ELR (cell line): ENCODE measurements around the gene SIX3.
A peak's percentile ranks its signal among the peaks of the same experiment; 100 is the strongest.

ENCODE experiments used
- DNase-seq: peaks from one replicate; pipeline ENCODE4 v3.0.0-alpha.2; 2015; ENCODE audit warnings: low read depth

The SIX3 gene

DNA sequence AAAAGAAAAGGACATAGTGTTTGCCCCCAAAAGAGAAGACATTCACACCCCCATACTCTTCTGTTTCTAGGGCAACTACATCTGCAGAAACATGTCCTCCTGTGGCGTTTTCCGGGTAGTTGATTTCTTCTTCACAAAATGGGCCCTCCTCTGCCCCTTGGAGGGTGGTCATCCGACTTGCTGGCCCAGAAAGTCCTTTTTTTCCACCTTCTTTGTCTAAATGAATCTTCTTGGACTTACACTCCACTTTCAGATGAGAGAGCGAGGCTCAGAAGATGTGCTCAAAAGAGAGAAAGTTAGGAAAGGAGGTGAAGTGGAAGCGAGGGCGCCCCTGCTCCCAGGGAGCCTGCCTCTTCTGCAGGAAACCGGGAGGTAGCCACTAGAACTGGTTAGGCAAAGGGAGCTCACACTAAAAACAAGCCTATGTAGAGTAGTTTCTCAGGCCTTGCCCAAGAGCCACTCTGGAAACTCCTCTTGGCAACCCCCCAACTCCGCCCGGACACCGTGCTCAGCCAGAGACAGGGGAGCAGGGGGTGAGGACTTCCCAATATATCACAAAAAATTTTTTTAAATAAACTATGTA lies 10.2 kb upstream of the SIX3 start:
- no peak for DNase-seq

DNA sequence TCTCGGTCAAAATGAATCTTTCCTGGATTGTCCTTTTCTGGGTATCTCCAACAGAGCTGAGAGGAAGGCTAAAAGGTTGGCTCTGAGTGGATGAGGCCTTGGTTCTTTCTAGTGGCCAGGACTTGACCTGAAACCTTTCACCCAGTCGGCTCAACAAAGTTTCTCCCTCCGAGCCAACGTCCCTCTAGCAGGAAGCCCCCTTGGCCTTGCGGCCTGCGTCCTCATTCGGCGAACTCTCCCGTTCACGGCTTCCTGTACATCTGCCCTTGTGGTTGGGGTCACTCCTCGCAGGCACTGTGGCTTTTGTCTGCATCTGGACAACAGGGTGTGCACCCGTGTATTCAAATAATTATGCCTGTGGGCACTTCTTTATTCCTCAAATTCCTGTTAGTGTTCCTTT lies 9.4 kb upstream of the SIX3 start:
- no peak for DNase-seq

DNA sequence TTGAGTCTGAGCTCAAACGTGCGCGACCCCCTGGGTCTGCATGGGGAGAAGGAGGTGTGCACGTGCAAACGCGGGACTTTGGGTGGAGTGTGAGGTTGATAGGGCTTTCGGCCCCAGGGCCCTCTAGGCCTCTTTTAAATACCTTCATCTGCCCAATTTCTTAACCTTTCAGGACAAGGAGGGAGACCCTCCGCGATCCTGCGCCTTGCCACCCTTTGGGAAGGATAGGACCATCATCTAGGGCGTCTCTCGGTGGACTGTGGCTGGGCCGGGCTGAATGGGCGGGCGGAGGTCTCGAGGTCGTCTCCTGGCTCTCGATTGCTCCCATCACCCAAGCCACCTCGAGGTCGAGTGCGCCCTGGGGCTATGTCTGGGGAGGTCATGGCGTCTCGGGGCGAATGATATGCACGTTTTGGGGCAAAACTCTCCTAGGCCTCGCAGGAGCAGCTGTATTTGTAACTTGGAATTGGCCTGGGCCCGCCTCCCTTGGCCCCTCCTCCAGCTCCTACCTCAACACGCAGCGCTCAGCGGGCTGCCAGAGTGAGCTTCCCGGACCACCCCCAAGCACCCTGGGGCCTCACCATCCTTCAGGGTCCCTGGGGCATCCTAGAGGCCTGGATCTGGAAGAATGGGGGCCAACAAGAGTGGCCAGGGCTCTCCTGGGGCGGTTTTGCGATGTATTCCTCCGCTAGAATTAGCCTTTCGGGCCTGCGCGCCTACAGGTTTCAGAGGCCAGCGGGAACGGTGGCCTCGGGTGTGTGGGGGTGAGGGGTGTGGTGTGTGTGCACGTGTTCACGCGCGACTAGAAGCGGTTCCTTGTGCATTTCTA lies 8.7 kb upstream of the SIX3 start:
- DNase-seq: no peak

DNA sequence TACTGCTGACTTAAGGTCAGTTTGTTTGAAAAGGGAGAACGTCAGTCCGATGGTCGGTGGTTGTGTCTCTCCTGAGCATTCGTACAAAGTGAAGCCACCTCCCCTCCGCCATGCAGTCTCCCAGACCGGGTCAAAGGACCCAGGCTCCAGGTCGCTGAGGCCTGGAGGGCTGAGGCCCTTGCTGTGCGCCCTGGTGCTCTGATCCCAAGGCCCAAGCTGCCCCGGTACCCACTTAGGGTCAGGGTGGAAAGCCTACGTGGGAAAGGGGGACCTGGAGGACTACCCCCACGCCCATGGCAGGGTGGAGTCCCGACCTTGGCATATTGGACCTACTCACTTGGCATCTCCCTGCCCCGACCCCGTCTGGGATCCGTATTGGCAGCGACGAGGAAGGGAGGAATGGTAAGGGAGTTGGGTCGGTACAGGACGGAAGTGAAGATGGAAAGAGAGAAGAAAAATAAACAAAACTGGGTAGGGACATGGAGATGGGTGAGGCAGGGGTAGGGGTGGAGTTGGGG lies 8.0 kb upstream of the SIX3 start:
- no peak for DNase-seq

DNA sequence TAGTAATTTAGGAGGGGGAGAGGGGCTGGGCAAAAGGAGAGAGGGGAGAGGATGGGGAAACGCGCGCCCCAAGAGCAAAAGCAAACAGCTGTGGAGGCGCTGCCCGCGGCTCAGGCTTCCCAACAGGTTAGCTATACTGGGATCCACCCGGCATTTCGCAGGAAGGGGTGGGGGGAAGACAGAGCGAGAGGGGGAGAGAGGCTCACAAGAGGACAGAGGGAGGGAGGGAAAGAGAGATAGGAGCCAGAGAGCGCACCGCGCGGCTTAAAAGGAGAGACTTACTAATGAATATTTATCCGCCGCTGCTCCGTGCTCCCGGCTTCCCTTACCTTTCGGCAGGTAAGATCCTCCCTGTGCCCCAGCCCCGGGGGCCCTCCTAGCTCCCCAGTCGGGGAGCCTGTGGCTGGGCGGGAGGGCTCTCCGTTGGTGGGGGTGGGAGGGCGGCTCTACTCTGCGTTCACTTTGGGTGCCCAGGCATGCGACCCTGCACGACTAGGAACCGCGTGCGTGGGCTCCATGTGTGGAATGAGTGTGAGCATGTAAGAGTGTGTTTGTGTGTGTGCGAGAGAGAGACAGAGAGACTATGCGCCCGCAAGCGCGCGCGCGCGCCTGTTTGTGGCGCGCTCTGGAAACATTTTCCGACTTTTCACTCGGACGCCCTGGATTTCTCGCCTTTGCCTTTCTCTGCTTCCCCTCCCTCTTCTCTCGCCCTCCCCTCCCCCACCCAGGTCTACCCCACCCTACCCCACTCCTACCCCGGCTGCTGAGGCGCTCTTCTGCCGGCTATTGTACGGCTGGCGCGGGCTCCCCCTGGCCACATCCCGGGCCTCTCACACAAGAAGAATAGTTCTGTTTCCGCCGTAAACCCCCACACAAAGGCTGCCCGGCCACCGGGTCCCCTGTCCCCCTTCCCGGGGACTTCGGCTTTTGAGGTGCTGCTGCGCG lies 7.2 kb upstream of the SIX3 start:
- DNase-seq: no peak

DNA sequence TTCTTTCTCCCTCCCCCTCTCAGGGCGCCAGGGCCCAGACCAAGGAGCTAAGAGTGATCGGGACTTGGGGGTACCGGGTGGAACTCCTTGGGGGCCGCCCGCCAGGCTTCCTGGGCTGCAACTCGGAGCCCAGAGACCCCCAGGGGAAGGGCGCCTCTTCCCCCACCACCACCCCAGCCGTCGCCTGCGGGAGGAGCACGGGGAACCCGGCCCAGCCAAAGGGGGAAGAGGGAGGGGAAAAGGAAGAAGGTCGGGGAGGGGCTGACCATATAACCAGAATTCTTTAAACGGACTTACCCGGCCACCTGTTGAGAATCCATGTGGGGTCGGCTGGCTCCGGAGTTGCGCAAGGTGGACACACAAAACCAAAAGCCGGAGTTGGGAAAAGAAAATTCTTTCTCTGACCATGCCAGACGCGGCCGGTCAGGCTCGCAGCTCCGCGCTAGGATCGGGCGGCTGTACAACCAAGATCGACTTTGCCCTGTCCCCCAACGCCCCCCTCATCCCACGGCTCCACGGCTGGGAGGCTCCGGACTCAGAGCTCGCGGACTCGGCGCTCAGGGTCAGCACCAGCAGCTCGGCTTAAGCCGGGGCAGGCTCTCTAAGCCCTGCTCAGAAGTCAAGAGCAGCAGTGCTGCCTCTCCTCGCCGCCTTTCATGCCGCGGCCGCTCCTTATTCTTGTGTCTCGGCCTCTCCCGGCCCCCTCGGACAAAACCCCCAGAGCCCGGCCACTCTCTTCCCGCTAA lies 6.3 kb upstream of the SIX3 start:
- DNase-seq: no peak

DNA sequence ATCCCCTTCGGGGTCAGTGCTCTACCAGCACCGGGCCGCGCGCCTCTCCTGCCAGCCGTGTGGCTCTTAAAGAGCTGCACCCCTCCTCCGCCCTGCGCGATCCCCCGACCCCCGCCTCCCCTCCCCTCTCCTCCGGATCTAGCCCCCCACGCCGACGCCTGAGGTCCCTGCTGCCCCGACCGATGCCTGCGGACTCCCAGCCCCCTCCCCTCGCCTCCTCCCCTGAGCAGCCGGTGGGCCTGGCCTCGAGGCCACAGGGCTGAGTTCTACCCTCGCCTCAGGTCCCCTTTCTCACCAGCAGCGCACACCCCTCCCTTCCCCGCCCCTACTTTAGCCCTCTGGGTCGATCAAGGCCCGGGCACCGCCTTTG lies 5.8 kb upstream of the SIX3 start:
- no peak for DNase-seq

DNA sequence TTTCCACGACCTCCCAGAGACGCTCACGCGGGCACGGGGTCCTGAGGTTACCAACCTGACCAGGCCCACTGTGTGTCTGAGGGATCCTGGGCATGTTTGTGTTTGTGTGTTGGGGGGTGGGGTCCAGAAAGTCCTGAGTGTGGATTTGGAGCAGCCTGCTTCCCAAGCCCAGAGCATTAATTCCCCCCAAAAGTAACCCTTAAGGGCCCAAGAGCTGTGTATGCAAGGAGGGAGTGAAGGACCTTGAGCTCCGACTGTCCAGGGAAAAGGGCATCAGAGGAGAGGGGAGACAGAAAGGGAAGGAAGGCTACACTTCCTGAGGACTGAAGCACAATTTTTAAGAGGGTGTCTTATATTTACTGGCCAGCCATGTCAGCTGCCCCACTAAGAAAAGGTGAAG lies 5.2 kb upstream of the SIX3 start:
- no peak for DNase-seq

DNA sequence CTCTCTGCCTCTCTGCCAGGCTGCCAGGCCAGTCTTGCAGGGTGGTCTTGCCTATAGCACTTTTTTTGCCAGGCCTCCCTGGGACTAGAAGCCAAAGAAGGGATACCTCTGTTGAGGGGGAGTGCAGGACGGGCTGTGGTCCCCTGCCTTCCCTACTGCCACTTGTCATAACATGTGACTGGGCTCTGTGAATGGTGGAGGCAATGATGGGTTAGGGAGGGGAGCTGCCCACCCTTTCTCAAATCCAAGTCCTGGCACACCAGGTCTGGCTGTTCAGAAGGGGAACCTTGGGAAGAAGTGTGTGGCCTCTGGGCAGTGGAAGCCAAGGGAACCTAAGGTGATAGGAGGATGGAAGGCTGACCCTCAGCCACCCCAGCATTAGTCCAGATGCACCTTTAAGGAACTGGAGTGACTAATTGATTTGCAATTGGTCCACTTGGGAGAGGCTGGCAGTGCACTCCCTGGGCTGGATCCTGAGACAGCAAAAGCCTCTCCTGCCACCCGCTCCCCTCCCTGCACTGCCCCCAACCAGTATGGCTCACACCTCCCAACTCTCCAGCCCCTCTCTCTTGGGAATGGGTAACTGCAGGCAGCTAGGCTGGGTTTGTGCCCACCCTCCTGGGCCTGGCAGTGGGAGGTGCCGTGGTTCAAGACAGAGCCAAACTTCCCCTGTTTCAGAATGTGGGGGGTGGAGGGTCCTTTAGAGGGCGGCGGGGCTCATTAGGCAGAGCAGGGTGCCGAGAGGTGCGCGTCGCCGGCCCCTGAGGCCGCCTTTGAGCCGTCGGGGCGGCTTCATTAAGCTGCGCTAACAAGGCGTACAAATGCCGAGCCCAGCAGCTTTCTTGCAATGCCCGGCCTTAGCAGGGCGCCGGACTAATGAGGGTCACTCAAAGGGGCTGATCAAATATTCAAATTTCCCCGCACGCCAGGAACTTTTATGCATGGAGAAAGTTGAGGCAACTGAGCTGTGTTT lies 4.5 kb upstream of the SIX3 start:
- no peak for DNase-seq

DNA sequence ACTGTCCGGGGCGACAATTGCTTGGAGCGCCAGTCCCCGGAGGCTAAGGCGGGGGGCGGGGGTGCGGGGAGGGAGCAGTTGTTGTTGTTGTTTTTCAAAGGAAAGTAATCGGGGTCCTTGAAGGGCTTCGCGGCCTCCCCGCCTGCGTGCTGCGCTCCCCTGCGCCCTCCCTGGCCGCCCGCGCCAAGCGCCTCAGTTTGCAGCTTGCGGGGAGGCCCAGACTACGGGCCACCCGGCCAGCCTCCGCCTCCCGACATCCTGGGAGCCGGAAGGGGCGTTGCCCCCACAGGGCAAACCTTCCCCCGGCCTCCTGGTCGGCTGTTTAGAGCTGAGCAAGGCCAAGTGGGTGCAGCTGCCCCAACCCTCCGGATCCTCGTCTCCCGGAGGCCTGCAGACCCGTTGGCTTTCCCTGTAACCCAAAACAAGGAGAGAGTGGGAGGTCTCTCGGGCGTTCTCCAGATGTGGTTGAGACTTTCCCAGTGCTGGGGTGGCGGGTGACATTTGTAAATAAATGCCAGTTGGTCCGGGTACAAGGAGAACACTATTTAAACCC lies 3.7 kb upstream of the SIX3 start:
- DNase-seq: peak; percentile 37

DNA sequence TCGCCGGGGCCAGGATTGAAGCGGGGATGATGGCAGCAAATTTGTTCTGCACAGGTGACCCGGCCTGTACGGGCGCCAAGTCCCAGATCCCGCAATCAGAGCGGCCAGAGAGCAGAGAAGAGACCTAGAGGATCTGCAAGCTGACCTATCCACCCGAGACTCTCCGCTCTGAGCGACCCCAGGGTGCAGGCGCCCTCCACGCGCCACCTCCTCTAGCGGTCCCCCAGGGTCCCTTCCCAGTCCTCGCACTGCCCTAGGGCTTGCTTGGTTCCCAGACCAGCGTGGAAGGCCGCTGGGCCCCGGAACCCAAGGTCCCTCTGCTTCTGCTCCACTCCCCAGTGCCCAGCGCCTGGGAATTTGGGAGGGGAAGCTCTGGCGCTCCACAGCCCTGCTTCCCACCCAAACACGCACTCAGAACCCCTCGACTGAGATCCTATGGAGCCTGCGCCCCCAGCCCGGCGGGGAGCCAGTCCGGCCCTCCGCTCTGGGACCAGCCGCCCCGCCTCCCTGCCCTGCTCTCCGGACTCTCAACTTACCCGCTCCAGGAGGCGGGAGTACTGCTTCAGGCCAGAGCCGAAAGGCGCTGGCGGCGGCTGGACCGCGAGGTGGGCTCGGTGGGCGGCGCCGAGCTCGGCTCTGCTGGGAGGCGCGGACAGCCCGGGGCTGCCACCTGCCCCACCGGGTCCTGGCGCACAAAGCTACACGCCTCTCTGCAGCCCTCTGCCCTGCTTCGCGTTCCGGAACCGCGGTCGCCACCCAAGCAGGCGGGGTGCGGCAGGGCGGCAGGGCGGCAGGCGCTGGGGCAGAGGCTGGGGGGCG lies 3.0 kb upstream of the SIX3 start:
- DNase-seq: no peak

DNA sequence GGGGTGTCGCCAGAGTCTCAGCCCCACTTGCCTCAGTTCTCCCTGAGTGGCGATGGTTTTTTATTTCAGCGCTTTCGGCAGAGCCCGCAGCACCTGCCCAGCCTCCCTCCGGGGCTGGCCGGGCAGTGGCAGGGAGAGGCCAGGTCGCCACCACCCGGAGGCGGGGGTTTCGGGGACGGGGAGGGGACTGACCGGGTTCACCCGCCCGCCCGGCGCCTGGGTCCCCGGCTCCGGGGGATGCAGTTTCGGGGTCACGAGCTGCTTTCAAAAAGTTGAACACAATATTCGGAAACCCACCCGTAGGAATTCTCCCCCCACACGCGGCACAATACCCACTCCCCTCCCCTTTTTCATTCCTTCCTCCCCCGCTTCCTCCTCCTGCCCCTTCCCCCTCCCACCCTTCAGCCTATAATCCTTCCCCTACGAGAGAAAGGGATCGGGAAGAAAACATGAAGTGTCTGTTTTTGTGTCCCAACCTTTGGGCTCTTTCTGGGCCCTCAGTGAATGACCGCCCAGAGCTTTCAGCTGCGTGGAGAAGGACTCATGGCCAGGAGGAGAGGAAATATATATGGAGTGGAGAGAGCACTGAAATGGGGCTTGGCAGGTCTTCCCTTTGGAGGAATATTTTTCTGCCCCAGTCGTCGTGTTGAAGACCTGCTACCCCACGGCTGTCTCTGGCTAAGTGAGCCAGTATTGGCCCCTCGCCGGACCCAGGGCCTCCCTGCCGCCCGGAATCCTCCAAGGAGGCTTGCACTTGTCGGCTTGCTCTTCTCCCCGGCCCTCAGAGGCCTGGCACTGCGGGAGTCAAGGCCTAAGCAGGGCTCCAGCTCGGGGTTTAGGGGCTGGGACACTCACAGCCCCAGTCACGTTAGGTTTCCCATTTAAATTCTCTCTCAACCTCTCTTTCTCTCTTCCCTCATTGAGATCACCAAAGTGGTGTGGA lies 2.1 kb upstream of the SIX3 start:
- DNase-seq: no peak

DNA sequence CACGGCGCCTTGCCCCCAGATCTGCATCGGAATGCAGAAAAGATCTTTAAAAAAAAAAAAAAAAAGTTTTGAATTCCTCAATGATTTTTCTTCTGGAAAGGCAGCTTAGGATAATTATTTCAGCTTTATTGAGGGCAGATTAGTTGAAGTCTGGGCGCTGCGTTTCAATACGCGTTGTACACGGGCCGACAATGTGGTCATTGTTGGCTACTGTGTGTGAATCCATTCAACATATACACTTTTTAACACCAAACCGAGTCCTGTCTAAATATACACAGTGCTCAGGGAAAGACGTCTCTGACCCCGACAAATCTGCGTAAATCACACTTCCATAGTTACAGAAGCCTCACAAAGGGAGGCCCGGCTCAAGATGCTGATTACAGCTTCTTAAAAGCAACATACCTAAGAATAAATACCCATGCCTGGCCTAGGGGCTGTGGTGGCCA lies 1.4 kb upstream of the SIX3 start:
- no peak for DNase-seq

DNA sequence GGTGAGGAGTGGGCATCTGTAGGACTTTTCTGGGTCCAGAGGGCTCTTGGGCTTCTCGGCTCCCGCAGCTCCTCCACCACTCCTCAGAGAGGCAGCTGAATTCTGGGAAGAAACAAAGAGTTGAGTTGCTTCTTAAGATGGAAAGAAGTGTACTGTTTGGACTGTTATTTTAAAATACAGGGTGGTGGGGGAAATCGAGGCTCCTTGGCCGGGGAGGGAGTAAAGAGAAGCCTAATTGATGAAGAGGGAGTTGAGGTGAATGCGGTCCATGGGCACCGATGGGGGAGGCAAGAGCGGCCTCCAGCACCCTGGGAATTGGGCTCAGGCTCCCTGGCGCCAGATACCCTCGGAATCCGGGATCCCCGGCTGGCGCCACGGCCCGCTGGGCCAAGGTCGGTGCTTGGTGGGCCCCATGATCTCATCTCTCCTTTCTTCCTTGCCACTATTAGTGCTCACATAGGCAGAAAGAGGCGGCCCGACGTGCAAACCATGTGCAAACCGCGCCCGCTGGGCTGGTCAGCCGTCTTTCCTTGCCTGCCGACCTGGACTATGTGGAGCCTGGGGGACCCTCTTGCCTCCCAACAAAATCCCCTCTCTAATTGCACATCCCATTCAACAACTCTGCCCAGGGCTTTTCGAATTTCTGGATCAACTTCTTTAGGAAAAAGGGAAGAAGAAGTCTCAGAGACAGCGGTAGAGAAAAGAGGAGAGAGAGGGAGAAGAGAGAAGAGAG lies 604 bp upstream of the SIX3 start:
- no peak for DNase-seq

DNA sequence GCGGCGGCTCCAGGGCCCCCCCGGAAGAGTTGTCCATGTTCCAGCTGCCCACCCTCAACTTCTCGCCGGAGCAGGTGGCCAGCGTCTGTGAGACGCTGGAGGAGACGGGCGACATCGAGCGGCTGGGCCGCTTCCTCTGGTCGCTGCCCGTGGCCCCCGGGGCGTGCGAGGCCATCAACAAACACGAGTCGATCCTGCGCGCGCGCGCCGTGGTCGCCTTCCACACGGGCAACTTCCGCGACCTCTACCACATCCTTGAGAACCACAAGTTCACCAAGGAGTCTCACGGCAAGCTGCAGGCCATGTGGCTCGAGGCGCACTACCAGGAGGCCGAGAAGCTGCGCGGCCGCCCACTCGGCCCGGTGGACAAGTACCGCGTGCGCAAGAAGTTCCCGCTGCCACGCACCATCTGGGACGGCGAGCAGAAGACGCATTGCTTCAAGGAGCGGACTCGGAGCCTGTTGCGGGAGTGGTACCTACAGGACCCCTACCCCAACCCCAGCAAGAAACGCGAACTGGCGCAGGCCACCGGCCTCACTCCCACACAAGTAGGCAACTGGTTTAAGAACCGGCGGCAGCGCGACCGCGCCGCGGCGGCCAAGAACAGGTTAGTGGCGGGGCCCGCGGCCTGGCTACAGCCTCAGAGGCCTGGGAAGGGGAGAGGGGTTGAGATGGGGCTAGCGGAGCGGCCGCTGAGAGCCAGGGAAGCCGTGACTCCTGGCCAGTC lies 965 bp downstream of the SIX3 start:
- no peak for DNase-seq

DNA sequence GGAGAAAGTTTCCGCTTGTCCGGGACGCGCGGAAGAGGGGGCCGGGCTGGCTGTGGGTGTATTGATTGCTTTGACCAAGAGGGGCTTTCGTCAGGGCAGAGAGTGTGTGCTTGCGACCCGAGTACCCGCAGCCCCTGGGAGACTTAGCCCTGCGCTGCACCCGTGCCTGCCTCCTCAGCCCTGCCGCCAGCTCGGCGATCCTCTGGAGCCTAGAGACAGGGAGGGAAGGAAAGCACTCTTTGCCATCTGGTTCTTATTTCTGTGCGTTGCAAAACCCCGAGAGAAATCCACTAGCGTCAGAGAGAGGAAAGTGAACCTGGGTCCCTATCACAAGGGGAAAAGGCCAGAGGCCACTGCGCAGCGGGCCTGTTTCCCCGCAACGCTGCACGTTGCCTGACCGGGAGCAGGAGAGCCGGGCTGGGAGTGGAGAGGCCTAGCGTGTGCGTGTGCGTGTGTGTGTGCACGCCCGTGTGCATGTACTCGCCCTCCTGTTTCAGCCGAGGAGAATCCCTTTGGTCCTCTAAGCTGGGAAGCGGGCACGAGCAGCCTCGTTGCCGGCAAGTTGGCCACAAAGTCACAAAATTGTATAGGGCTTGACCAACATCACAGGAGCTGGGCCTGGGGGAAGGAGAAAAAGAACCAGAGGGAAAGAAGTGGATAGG lies 1.7 kb downstream of the SIX3 start:
- no peak for DNase-seq
